T-cell (primary cell): ENCODE measurements around the gene MSANTD1. TPM values are rescaled to one million over a fixed set of nuclear protein-coding genes. Genes with fewer than 3 reads are reported as not detected.

Experiments
- ATAC-seq, 4 experiments: fragments of 200-7000 bp in 3 of 4; fragments of 150-1000 bp in 1 of 4; cut with Tn5 transposase; replicated peaks in 1 of 4; 1 replicate in 3 of 4; 2 replicates in 1 of 4; pipeline ENCODE4 v1.10.0; 2021; ENCODE audit warnings: moderate library complexity in 3 of 4, mild to moderate bottlenecking in 2 of 4, moderate number of reproducible peaks in 1 of 4
- CTCF ChIA-PET, 2 donors: fragments of 300-600 bp; sonication (Branson Sonifier 250); formaldehyde crosslinking; loops; one replicate each; lab custom pipeline; 2022; ENCODE audit warnings: antibody characterized with exemption in 2 of 2; lab: Charles Lee
- POLR2A ChIA-PET, 2 donors: fragments of 300-600 bp; sonication (Branson Sonifier 250); formaldehyde crosslinking; loops; one replicate each; lab custom pipeline; 2022; ENCODE audit warnings: antibody characterized with exemption in 2 of 2; lab: Charles Lee
- DNase-seq, 35 experiments: peaks; one replicate each; pipeline versions ENCODE4 v3.0.0 to v3.0.0-alpha.2; 2013 to 2023
- H3K27ac ChIP-seq: one replicate; pipeline ENCODE4 v1.5.1; 2013; ENCODE audit warnings: low read length
- H3K27me3 ChIP-seq, 2 experiments: replicated peaks in 1 of 2; 1 replicate in 1 of 2; 2 replicates in 1 of 2; pipeline versions ENCODE4 v1.6.1 to v1.7.0; 2013; ENCODE audit warnings: low read length in 1 of 2, mixed read lengths in 1 of 2; ENCODE audit not compliant: control insufficient read depth in 2 of 2, insufficient read depth in 2 of 2; ENCODE audit errors: extremely low read depth in 1 of 2
- H3K36me3 ChIP-seq, 2 donors: 1 replicate in 1 of 2; 2 replicates in 1 of 2; pipeline versions ENCODE4 v1.6.1 to v1.7.0; 2013; ENCODE audit warnings: low read length in 1 of 2; ENCODE audit not compliant: control insufficient read depth in 2 of 2, insufficient read depth in 1 of 2; ENCODE audit errors: extremely low read depth in 1 of 2
- H3K4me1 ChIP-seq, 2 experiments: 1 replicate in 1 of 2; 2 replicates in 1 of 2; pipeline versions ENCODE4 v1.6.1 to v1.7.0; 2013; ENCODE audit warnings: low read length in 2 of 2, mixed read lengths in 1 of 2; ENCODE audit not compliant: insufficient read depth in 2 of 2, control insufficient read depth in 1 of 2; ENCODE audit errors: extremely low read depth in 1 of 2
- H3K4me3 ChIP-seq, 2 donors: 1 replicate in 1 of 2; 2 replicates in 1 of 2; pipeline versions ENCODE4 v1.5.1 to v1.7.0; 2013; ENCODE audit warnings: mild to moderate bottlenecking in 2 of 2, low read length in 1 of 2, moderate library complexity in 1 of 2; ENCODE audit not compliant: control insufficient read depth in 1 of 2; ENCODE audit errors: extremely low read depth in 1 of 2
- H3K9me3 ChIP-seq: 2 replicates; pipeline ENCODE4 v1.7.0; 2013
- H3K27ac Mint-ChIP-seq, 2 donors: one replicate each; pipeline ENCODE4 v1.8.0; 2020 to 2021; ENCODE audit warnings: mild to moderate bottlenecking in 2 of 2, mixed read lengths in 2 of 2
- H3K27me3 Mint-ChIP-seq, 2 donors: one replicate each; pipeline ENCODE4 v1.8.0; 2021 to 2022; ENCODE audit warnings: mixed read lengths in 2 of 2
- H3K36me3 Mint-ChIP-seq: one replicate; pipeline ENCODE4 v1.8.0; 2021; ENCODE audit warnings: mixed read lengths
- H3K4me1 Mint-ChIP-seq, 3 donors: one replicate each; pipeline ENCODE4 v1.8.0; 2020 to 2022; ENCODE audit warnings: mixed read lengths in 3 of 3, mild to moderate bottlenecking in 1 of 3
- H3K4me3 Mint-ChIP-seq, 3 donors: one replicate each; pipeline ENCODE4 v1.8.0; 2020 to 2022; ENCODE audit warnings: mild to moderate bottlenecking in 3 of 3, mixed read lengths in 3 of 3, moderate library complexity in 3 of 3
- H3K9me3 Mint-ChIP-seq, 3 donors: one replicate each; pipeline ENCODE4 v1.8.0; 2020 to 2022; ENCODE audit warnings: mixed read lengths in 3 of 3
- WGBS: methylation state at CpG from one replicate; pipeline ENCODE4 v1.1.5; 2013; ENCODE audit warnings: missing lambda C conversion rate; ENCODE audit not compliant: insufficient coverage; 5-methylcytosine and 5-hydroxymethylcytosine counted together
- total RNA-seq, 35 experiments: library from RNA in 6 of 35; stranded (reverse) in 6 of 35; fragments of 120-200 nt in 1 of 35; gene quantifications; one replicate each; pipeline versions ENCODE4 v1.2.1 to v1.2.4 and lab custom pipeline; 2013 to 2026

The MSANTD1 gene
- total RNA-seq, 5 donors from 2014 or later (not counting 1 experiment from before 2014, with no cell fraction given) = 0.60 to 2.5 (median 1.6) TPM

DNA sequence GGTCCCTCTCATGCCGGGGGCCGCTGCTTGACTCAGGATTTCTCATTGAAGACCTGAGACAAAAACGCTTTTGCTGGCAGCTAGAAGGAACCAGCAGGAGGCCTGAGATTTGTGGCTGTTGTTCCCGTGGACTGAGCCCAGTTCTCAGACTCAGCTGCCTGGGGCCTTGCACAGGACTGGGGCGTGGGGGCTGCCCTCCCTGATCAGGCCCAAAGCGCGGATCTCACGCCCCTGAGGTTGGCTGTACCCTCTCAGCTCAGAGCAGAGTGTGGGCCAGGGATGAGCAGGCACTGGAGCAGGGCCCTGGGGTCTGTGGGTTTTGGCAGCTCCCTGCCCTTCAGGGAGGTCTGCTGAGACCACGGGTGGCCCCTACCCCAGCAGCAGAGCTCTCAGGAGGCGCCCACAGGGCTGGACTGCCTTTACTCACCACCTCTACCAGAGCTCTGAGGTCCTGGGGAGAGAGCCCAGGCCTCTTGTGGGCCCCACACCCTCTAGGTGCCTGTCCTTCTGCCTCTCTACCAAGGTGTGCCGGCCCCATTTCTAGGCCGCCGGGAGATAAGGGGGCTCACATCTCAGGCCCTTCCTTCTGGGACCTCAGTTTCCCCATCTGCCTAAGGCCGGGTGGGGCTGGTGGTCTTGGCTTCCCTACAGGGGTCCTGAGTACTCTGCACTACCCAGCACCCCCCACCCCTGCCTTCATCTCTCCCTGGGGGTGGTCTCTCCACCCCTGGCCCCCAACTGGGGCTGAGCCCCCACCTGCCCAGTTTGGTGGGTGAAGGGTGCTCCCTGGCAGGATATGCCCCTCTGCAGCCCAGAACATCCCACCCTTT, 5.6 kb downstream of the MSANTD1 start:
- peak in 1 of 35 experiments; percentile 1 for DNase-seq
- Histone ChIP-seq H3K4me1 (no peaks in the 10 kb centered on the region), H3K4me3 (no peak overlapping the region), H3K36me3 (no peaks in the 10 kb centered on the region), H3K27ac (no peak overlapping the region), H3K9me3 (no peaks in the 10 kb centered on the region), H3K27me3 (no peaks in the 10 kb centered on the region)
- ChIA-PET POLR2A (no interaction called here), CTCF (no interaction called here)
- Mint-ChIP-seq H3K9me3 (no peaks in the 10 kb centered on the region), H3K27me3 (no peaks in the 10 kb centered on the region), H3K4me3 (no peak overlapping the region), H3K27ac (no peak overlapping the region), H3K36me3 (peaks cover 7% of the 10 kb centered on the region), H3K4me1 (no peaks in the 10 kb centered on the region)
- WGBS = 91% methylated on average over 9 of the region's 14 CpGs
- no peak for ATAC-seq

GRCh38 chr4:3255611-3256186, 6.7 kb downstream of the MSANTD1 start:
- H3K27ac Mint-ChIP-seq = no peak overlapping the region

DNA sequence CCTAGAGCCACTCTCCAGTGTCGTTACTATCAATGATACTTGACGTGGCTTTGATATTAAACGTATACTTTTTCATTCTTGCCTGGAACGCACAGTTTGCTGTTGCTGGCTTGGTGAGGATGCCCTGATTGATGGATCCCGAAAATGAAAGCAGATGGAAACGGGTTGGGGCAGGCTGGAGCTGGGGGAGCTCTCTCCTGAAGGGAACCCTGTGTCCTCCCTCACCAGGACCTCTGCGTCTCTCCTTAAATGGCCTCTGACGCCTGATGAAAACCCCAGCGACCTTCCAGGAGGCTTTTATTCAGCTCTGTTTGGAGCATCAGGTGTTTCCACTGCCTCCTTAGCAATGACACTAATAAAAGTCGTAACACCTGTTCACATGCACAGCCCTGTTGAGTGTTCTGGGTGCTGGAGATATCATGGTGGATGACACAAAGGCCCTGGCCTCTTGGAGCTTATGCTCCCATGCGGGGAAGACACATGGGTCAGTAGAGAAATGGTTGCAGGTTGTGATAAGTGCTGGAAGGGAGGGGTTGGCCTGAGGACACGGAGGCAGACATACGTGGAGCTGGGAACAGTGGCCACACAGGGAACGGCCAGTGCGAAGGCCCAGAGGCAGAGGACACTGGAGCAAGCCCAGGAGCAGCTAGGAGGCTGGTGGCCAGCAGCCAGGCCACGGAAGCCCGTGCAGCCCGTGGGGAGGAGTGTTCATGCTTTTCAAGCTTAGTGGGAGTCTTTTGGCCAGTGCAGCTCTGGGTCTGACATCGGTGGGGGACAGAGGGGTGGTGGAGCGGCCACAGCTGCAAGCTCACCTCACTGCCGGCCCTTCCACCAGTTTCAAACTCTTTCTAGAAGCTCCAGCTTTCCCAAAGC, 7.5 kb downstream of the MSANTD1 start:
- no peaks in the 10 kb centered on the region for H3K36me3 ChIP-seq
- Mint-ChIP-seq H3K36me3 (peaks cover 7% of the 10 kb centered on the region), H3K4me3 (no peak overlapping the region), H3K9me3 (no peaks in the 10 kb centered on the region), H3K27me3 (no peaks in the 10 kb centered on the region), H3K27ac (no peak overlapping the region), H3K4me1 (no peaks in the 10 kb centered on the region)
- ChIA-PET POLR2A (no interaction called here), CTCF (no interaction called here)
- H3K27ac ChIP-seq = no peak overlapping the region
- H3K9me3 ChIP-seq = no peaks in the 10 kb centered on the region
- 92% methylated on average over 11 of the region's 21 CpGs for WGBS
- H3K4me3 ChIP-seq = no peak overlapping the region
- DNase-seq (peak in 1 of 35 experiments; percentile 9), ATAC-seq (no peak)
- H3K4me1 ChIP-seq = no peaks in the 10 kb centered on the region
- peaks cover 0 to under 1% of the 10 kb centered on the region in 2 experiments for H3K27me3 ChIP-seq

More at GRCh38 chr4:3255611-3256186, 6.7 kb downstream of the MSANTD1 start:
- H3K4me3 ChIP-seq = no peak overlapping the region
- Mint-ChIP-seq H3K9me3 (no peaks in the 10 kb centered on the region), H3K4me1 (no peaks in the 10 kb centered on the region), H3K4me3 (no peak overlapping the region), H3K36me3 (peaks cover 7% of the 10 kb centered on the region), H3K27me3 (no peaks in the 10 kb centered on the region)
- H3K27ac ChIP-seq = no peak overlapping the region
- WGBS = 92% methylated on average over 36 of the region's 36 CpGs
- no peaks in the 10 kb centered on the region for H3K9me3 ChIP-seq
- DNase-seq = peak in 2 of 35 experiments; percentile 0
- ChIA-PET CTCF (no interaction called here), POLR2A (no interaction called here)
- no peaks in the 10 kb centered on the region for H3K4me1 ChIP-seq
- ATAC-seq = no peak
- H3K36me3 ChIP-seq = no peaks in the 10 kb centered on the region
- H3K27me3 ChIP-seq = no peaks in the 10 kb centered on the region

DNA sequence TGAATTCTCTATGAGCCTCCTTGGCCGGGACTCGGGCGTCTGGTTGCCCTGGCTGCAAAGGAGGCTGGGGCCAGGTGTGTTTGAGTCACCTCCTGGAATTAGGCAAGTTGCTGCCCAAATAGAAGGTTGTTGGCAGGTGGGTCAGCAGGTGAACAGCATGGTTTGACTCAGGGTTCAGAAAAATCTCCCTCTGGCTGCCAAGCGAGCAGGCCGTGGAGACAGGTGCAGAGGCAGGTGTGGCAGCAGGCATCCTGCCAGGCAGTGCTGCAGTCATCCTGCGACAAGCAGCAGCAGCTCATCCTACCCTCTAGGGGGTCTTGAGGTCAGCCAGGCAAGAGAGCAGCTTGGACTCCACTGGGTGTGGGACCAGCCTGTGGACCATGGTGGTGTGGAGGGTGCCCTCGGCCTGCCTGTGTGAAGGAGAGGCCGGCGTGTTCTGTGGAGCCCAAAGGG, 8.2 kb downstream of the MSANTD1 start:
- H3K4me3 ChIP-seq = no peak overlapping the region
- H3K36me3 ChIP-seq = no peaks in the 10 kb centered on the region
- no peak overlapping the region for H3K27ac ChIP-seq
- WGBS = 92% methylated on average over 2 of the region's 9 CpGs
- Mint-ChIP-seq H3K9me3 (no peaks in the 10 kb centered on the region), H3K36me3 (peaks cover 7% of the 10 kb centered on the region), H3K4me1 (no peaks in the 10 kb centered on the region), H3K27ac (no peak overlapping the region), H3K4me3 (no peak overlapping the region), H3K27me3 (no peaks in the 10 kb centered on the region)
- ChIA-PET POLR2A (interaction anchor here in 1 of 2 donors (0.6 kb wide), 1 partner anchor 263 kb away, joined by 3 read pairs; no protein-coding TSS in a partner anchor), CTCF (no interaction called here)
- no peaks in the 10 kb centered on the region for H3K9me3 ChIP-seq
- DNase-seq = peak in 1 of 35 experiments; percentile 11
- peaks cover 0 to 3% of the 10 kb centered on the region in 2 experiments for H3K27me3 ChIP-seq
- no peaks in the 10 kb centered on the region for H3K4me1 ChIP-seq
- no peak for ATAC-seq

- H3K27me3 ChIP-seq = peaks cover 0 to 6% of the 10 kb centered on the region in 2 experiments
- Mint-ChIP-seq H3K9me3 (no peaks in the 10 kb centered on the region), H3K36me3 (peaks cover 7% of the 10 kb centered on the region), H3K27me3 (no peaks in the 10 kb centered on the region), H3K27ac (no peak overlapping the region), H3K4me1 (no peaks in the 10 kb centered on the region), H3K4me3 (no peak overlapping the region)
- ChIA-PET CTCF (no interaction called here), POLR2A (interaction anchor here in 1 of 2 donors (0.6 kb wide), 1 partner anchor 262 kb away, joined by 3 read pairs; no protein-coding TSS in a partner anchor)
- H3K4me1 ChIP-seq = no peaks in the 10 kb centered on the region
- no peaks in the 10 kb centered on the region for H3K9me3 ChIP-seq
- H3K27ac ChIP-seq = no peak overlapping the region
- H3K4me3 ChIP-seq = no peak overlapping the region
- H3K36me3 ChIP-seq = no peaks in the 10 kb centered on the region
- WGBS = 92% methylated on average over 18 of the region's 29 CpGs
- DNase-seq = peak in 1 of 35 experiments; percentile 21
- ATAC-seq = no peak
Observed at GRCh38 chr4:3257556-3258482, 8.9 kb downstream of the MSANTD1 start.
